ENCODE data around the gene ADAMTSL5. TPM values are rescaled to one million over a fixed set of nuclear protein-coding genes. Genes with fewer than 3 reads are reported as not detected.

The ADAMTSL5 gene
- total RNA-seq (2021; fragmentation: NEBNext Ultra II Directional; extraction: Animal tissue kit (Norgen Biotek cat#: 25700)) = 0.99 and 1.4 TPM in 2 replicates
- polyA plus RNA-seq (2011; rRNA removed) = 0.82 and 2.6 TPM in 2 replicates
- 1.0 TPM for polyA plus RNA-seq (2011; cell fraction: cytosol; rRNA removed)
- polyA plus RNA-seq (2011; cell fraction: nucleus; rRNA removed) = 2.7 TPM
- 0.42 to 0.86 TPM (median 0.67 TPM) in 4 replicates for polyA plus RNA-seq (2012, experiment 1 of 2)
- polyA plus RNA-seq (2012, experiment 2 of 2) = 0.30 TPM
- 0.26 TPM for polyA plus RNA-seq (2013, experiment 1 of 2)
- polyA plus RNA-seq (2013, experiment 2 of 2) = 0.42 TPM
- 0.09 and 0.49 TPM in 2 replicates for polyA minus RNA-seq (2011; rRNA and poly(A)+ RNA removed)
- polyA minus RNA-seq (2011; cell fraction: cytosol; rRNA and poly(A)+ RNA removed) = not detected
- polyA minus RNA-seq (2011; cell fraction: nucleus; rRNA and poly(A)+ RNA removed) = 0.40 TPM
- long read RNA-seq, experiment 1, partial matches to known transcripts = 1 of 1 reads
- long read RNA-seq, experiment 1, other reads (novel, unspliced or antisense) = 0 of 1 reads
- long read RNA-seq, experiment 2 = 0 reads

GRCh38 chr19:1512671-1513498 is at the start of gene ADAMTSL5:
Gene ADAMTSL5, minus strand, starts transcription at chr19:1513019. Its CDS starts 2,076 bp downstream, at chr19:1510943.
- Histone ChIP-seq H3K79me1 (ENCODE audit: low read depth, low read length) (no peaks in the 10 kb centered on the region), H3K27me3 (replicated peaks in 1 of 4; ENCODE audit: control insufficient read depth in 3 of 4, extremely low read depth in 1 of 4, insufficient read depth in 3 of 4, low read length in 3 of 4) (peaks cover 0 to 10% (median 5%) of the 10 kb centered on the region in 4 experiments; a peak in 5 of 7 replicates), H2BK120ac (replicated peaks; ENCODE audit: low read depth, low read length) (no peak within 1 kb of the TSS), H3K23ac (ENCODE audit: insufficient read length) (no peak within 1 kb of the TSS), H2BK20ac (ENCODE audit: low read length) (no peak within 1 kb of the TSS), H2BK12ac (ENCODE audit: low read depth, low read length) (no peak within 1 kb of the TSS), H3K56ac (replicated peaks; ENCODE audit: insufficient read length, low read depth, low read length) (no peak within 1 kb of the TSS), H3K18ac (ENCODE audit: extremely low read depth, low read length) (no peak within 1 kb of the TSS), H2AK5ac (ENCODE audit: low read depth, low read length) (no peak within 1 kb of the TSS), H3K9me3 (ENCODE audit: insufficient read depth in 2 of 2, low read depth in 1 of 2, low read length in 1 of 2) (no peaks in the 10 kb centered on the region), H3K36me3 (ENCODE audit: control insufficient read depth in 2 of 4, insufficient read depth in 4 of 4, low read length in 3 of 4) (no peaks in the 10 kb centered on the region), H2AFZ (ENCODE audit: low read length) (no peak within 1 kb of the TSS), H2BK5ac (ENCODE audit: low read depth, low read length) (no peak within 1 kb of the TSS), H3K14ac (ENCODE audit: insufficient read length) (no peak within 1 kb of the TSS), H3K4me3 (ENCODE audit: extremely low read depth in 1 of 4, insufficient read depth in 2 of 4, low read depth in 3 of 4, low read length in 4 of 4) (peak within 1 kb of the TSS in 3 of 4 experiments; percentile 7 to 55 (median 8); a peak in 5 of 8 replicates), H4K20me1 (replicated peaks in 1 of 2; ENCODE audit: control insufficient read depth in 1 of 2, insufficient read depth in 2 of 2, low read length in 2 of 2) (peaks cover 0 to 6% of the 10 kb centered on the region in 2 experiments), H3K4ac (replicated peaks; ENCODE audit: insufficient read length, low read depth, low read length) (no peak within 1 kb of the TSS), H3K23me2 (ENCODE audit: low read depth, low read length) (peaks cover 4% of the 10 kb centered on the region; the same call in 1 of the 2 replicates), H4K91ac (replicated peaks; ENCODE audit: insufficient read length, low read length) (no peak within 1 kb of the TSS), H3K9ac (replicated peaks in 1 of 4; ENCODE audit: extremely low read depth in 1 of 4, low read depth in 3 of 4, low read length in 3 of 4) (no peak within 1 kb of the TSS), H3K4me1 (replicated peaks in 1 of 4; ENCODE audit: control insufficient read depth in 3 of 4, insufficient read depth in 4 of 4, low read length in 3 of 4) (peaks cover 0 to 3% (median 0%) of the 10 kb centered on the region in 4 experiments; a peak in 3 of 7 replicates), H3K27ac (ENCODE audit: low read depth, low read length) (no peak within 1 kb of the TSS), H3K4me2 (ENCODE audit: insufficient read depth in 1 of 2, low read depth in 2 of 2, low read length in 2 of 2) (peak within 1 kb of the TSS; percentile 38 to 60; a peak in 3 of 4 replicates), H2BK15ac (ENCODE audit: low read length) (no peak within 1 kb of the TSS), H4K5ac (ENCODE audit: insufficient read length, low read depth, low read length) (no peak within 1 kb of the TSS), H3K79me2 (ENCODE audit: control insufficient read depth in 1 of 2, insufficient read depth in 2 of 2, low read length in 2 of 2) (no peaks in the 10 kb centered on the region), H4K8ac (ENCODE audit: extremely low read depth, insufficient read depth, low read length) (peak within 1 kb of the TSS; percentile 51)
- no peak for FAIRE-seq
- ChIA-PET CTCF (ENCODE audit: partially characterized antibody) (interaction anchor here (1.5 kb wide), 1 partner anchor 37 kb away, joined by 3 read pairs; no protein-coding TSS in a partner anchor), POLR2A (ENCODE audit: partially characterized antibody) (interaction anchor here (1.3 kb wide), 2 partner anchors 41 to 74 kb away, joined by 3 read pairs; no protein-coding TSS in a partner anchor)
- no peak for DNase-seq (ENCODE audit: low read depth in 1 of 2, low spot score in 2 of 2)
- WGBS, 2 experiments (ENCODE audit: extremely low coverage in 1 of 2, insufficient coverage in 1 of 2, insufficient read length in 1 of 2, insufficient replicate concordance in 2 of 2, low coverage in 1 of 2, low lambda C conversion rate in 2 of 2, missing lambda C conversion rate in 1 of 2) = 40% methylated on average over 9 of the region's 78 CpGs; no CpG with 5 or more reads in 1 of the 2 experiments
- TF ChIP-seq TEAD4 (IDR thresholded peaks at IDR 0.05; ENCODE audit: low read depth, low read length) (no peak), CTCF (IDR thresholded peaks at IDR 0.05; ENCODE audit: control extremely low read depth in 1 of 3, insufficient read depth in 1 of 3, low read depth in 1 of 3, low read length in 3 of 3) (peak; percentile 26 to 35 (median 32); a peak in 3 of 4 replicates), RFX5 (IDR thresholded peaks at IDR 0.05; ENCODE audit: borderline replicate concordance, low read depth, low read length) (no peak), SUZ12 (IDR thresholded peaks at IDR 0.05; ENCODE audit: low read length) (no peak), HDAC2 (IDR thresholded peaks at IDR 0.05; ENCODE audit: borderline replicate concordance in 1 of 2, low read depth in 2 of 2, low read length in 2 of 2) (peak in 1 of 2 experiments; percentile 11; a peak in 1 of 4 replicates)
